GM12878 (cell line): ENCODE measurements around the gene MAMDC2. TPM values are rescaled to one million over a fixed set of nuclear protein-coding genes. Genes with fewer than 3 reads are reported as not detected.

Source experiments
- ATAC-seq: fragments of 200-7000 bp; cut with Tn5 transposase; 3 replicates; pipeline ENCODE4 v1.9.1; 2020; ENCODE audit warnings: mild to moderate bottlenecking, moderate library complexity
- BruUV-seq: library from RNA; stranded (reverse); fragments of 400-500 nt; replicated peaks from 2 replicates; lab custom pipeline; 2021; lab: Mats Ljungman, UMichigan
- CTCF ChIA-PET: fragments of 300-600 bp; sonication (Branson Sonifier 250); formaldehyde crosslinking; extraction: SDS; loops from one replicate; lab custom pipeline; 2021; ENCODE audit warnings: inconsistent platforms; lab: Yijun Ruan, JAX
- POLR2A ChIA-PET: fragments of 350-600 bp; formaldehyde crosslinking; extraction: SDS; loops from one replicate; lab custom pipeline; 2021; ENCODE audit warnings: inconsistent platforms; lab: Charles Lee
- RAD21 ChIA-PET: fragments of 300-600 bp; sonication (Branson Sonifier 250); formaldehyde crosslinking; loops from one replicate; lab custom pipeline; 2023; ENCODE audit warnings: antibody characterized with exemption; ENCODE audit not compliant: unreplicated experiment; lab: Charles Lee
- SMC1A ChIA-PET: fragments of 300-600 bp; sonication (Branson Sonifier 250); formaldehyde crosslinking; loops from one replicate; lab custom pipeline; 2023; ENCODE audit not compliant: unreplicated experiment, uncharacterized antibody; lab: Charles Lee
- DNase-seq: peaks from one replicate; pipeline ENCODE4 v3.0.0-alpha.2; 2011; ENCODE audit warnings: low read depth, low spot score
- FAIRE-seq: peaks from 3 replicates; lab custom pipeline; 2011; peaks lifted over from hg19 to GRCh38; lab: Jason Lieb, UNC
- H2AFZ ChIP-seq: 2 replicates; pipeline ENCODE4 v1.6.0; 2011; ENCODE audit warnings: low read depth, low read length, control low read depth; ENCODE audit not compliant: control insufficient read depth
- H3K27ac ChIP-seq: 2 replicates; pipeline ENCODE4 v1.5.1; 2011; ENCODE audit warnings: control low read depth; ENCODE audit not compliant: control insufficient read depth, insufficient read depth
- H3K27me3 ChIP-seq, 2 experiments: replicated peaks in 1 of 2; 2 replicates each; pipeline versions ENCODE4 v1.6.0 to v1.6.1; 2011; ENCODE audit warnings: low read length in 1 of 2; ENCODE audit not compliant: control insufficient read depth in 2 of 2, insufficient read depth in 2 of 2
- H3K36me3 ChIP-seq, 2 experiments: 2 replicates each; pipeline ENCODE4 v1.5.1; 2011; ENCODE audit warnings: low read length in 1 of 2; ENCODE audit not compliant: control insufficient read depth in 2 of 2, insufficient read depth in 2 of 2
- H3K4me1 ChIP-seq: 2 replicates; pipeline ENCODE4 v1.6.1; 2011; ENCODE audit warnings: mild to moderate bottlenecking, low read length, moderate library complexity, mixed read lengths; ENCODE audit not compliant: control insufficient read depth, insufficient read depth
- H3K4me2 ChIP-seq: 2 replicates; pipeline ENCODE4 v1.6.0; 2011; ENCODE audit warnings: control low read depth; ENCODE audit not compliant: control insufficient read depth, insufficient read depth
- H3K4me3 ChIP-seq: fragments of 200-600 bp; sonication (generic); 2 replicates; pipeline ENCODE4 v1.5.1; 2016
- H3K79me2 ChIP-seq: 2 replicates; pipeline ENCODE4 v1.6.0; 2011; ENCODE audit warnings: low read length; ENCODE audit not compliant: control insufficient read depth, insufficient read depth
- H3K9ac ChIP-seq: 2 replicates; pipeline ENCODE4 v1.8.0; 2011; ENCODE audit warnings: low read length, control low read depth, mixed read lengths; ENCODE audit not compliant: control insufficient read depth, insufficient read depth
- H3K9me3 ChIP-seq: replicated peaks from 3 replicates; pipeline ENCODE4 v1.5.1; 2011; ENCODE audit warnings: mild to moderate bottlenecking, low read length; ENCODE audit not compliant: control insufficient read depth, insufficient read depth
- H4K20me1 ChIP-seq: 2 replicates; pipeline ENCODE4 v1.6.0; 2011; ENCODE audit not compliant: control insufficient read depth, insufficient read depth
- RELB ChIP-seq: fragments of 450-650 bp; IDR thresholded peaks from 2 replicates; pipeline ENCODE4 v1.6.1; 2017; ENCODE audit warnings: low read depth, mild to moderate bottlenecking, moderate library complexity
- SIN3A ChIP-seq: IDR thresholded peaks from 2 replicates; pipeline ENCODE4 v1.6.1; 2012; ENCODE audit warnings: low read depth, low read length, improper control_type of control experiment
- SMARCA5 ChIP-seq: fragments of 450-650 bp; IDR thresholded peaks from 2 replicates; pipeline ENCODE4 v1.6.1; 2017; ENCODE audit warnings: mild to moderate bottlenecking
- ZNF24 ChIP-seq: fragments of 450-650 bp; IDR thresholded peaks from 2 replicates; pipeline ENCODE4 v1.6.1; 2017; ENCODE audit warnings: antibody characterized with exemption, mild to moderate bottlenecking
- WGBS: methylation state at CpG from one replicate; pipeline ENCODE4 v1.1.6; 2016; ENCODE audit warnings: low lambda C conversion rate; ENCODE audit not compliant: insufficient replicate concordance, insufficient coverage; ENCODE audit errors: missing lambda C conversion rate; 5-methylcytosine and 5-hydroxymethylcytosine counted together
- in situ Hi-C: fragments of 300-500 bp; cut with MboI; formaldehyde crosslinking; loops from 9 replicates; pipeline ENCODE4 v1.14.3; 2018; ENCODE audit warnings: mixed read lengths
- intact Hi-C: fragments of 100-400 bp; cut with micrococcal nuclease; formaldehyde crosslinking; loops from one replicate; pipeline ENCODE4 v1.14.2; 2022; ENCODE audit not compliant: unreplicated experiment
- polyA plus RNA-seq, 11 experiments: library from polyadenylated mRNA; depleted of rRNA in 4 of 11; unstranded in 6 of 11; stranded (reverse) in 5 of 11; fragments of >200 nt; fragmentation: Nextera tagmentation in 4 of 11; fragmentation: Illumina TruSeq in 1 of 11; extraction: Ambion mirVana in 4 of 11; extraction: Trizol in 1 of 11; gene quantifications; 1 replicate in 1 of 11; 2 replicates in 10 of 11; pipeline versions ENCODE4 v1.2.1 to v1.2.3, GENCODE V29; 2011 to 2016; ENCODE audit warnings: inconsistent platforms in 2 of 11, missing spikeins in 2 of 11, low read depth in 1 of 11
- total RNA-seq, 4 experiments: library from RNA; depleted of rRNA in 3 of 4; stranded (reverse); fragments of >200 nt in 3 of 4; fragmentation: Illumina TruSeq in 1 of 4; extraction: Trizol in 1 of 4; gene quantifications; 2 replicates each; pipeline versions ENCODE4 v1.2.1 to v1.2.3, GENCODE V29; 2013 to 2021

Gene MAMDC2
- total and polyA plus RNA-seq, 10 of the 15 experiments (the other 5 are each of a cell fraction or from before 2014, with no cell fraction given) = 0.01 to 0.09 TPM; not detected in 8

GRCh38 chr9:70093944-70094343, 50.3 kb downstream of the MAMDC2 start:
- intact Hi-C loops (no loop called here), in situ Hi-C loops (no loop called here)
- ChIA-PET POLR2A (interaction anchor here (0.7 kb wide), 1 partner anchor 839 kb away, joined by 4 read pairs; no protein-coding TSS in a partner anchor), CTCF (interaction anchor here (1.6 to 4.6 kb wide), 2 partner anchors 12 to 18 kb away, joined by 3 to 37 read pairs; no protein-coding TSS in a partner anchor), RAD21 (no interaction called here), SMC1A (no interaction called here)
- Histone ChIP-seq H3K4me2 (no peak overlapping the region), H3K27ac (no peak overlapping the region), H4K20me1 (no peaks in the 10 kb centered on the region), H2AFZ (no peak overlapping the region), H3K27me3 (no peaks in the 10 kb centered on the region; a peak in 1 of 4 replicates), H3K36me3 (no peaks in the 10 kb centered on the region), H3K9ac (no peak overlapping the region), H3K79me2 (no peaks in the 10 kb centered on the region), H3K4me3 (no peak overlapping the region), H3K4me1 (no peaks in the 10 kb centered on the region), H3K9me3 (no peaks in the 10 kb centered on the region)
- FAIRE-seq (no peak), ATAC-seq (no peak), DNase-seq (no peak)
- WGBS = 0% methylated on average over 1 of the region's 1 CpG
- no TSS peak for BruUV-seq
- TF ChIP-seq SIN3A (no peak), ZNF24 (no peak)

DNA sequence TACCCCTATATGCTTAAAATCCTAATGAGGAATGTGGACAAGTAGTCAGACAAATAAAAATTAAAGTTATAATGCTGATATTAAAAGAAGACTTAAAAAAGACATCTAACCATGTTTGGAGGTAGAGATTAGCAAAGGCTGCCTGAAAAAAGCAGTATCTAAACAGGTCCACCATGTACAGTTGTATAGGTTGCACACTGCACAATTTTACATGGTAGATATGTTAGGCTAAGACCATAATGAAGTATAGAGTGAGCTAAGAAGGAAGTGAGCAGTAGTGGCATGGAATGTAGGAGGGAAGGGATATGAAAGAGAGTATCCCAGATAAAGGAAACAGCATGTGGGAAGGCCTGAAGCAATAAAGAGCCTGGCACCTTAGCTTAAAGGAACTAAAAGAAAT, 51.1 kb downstream of the MAMDC2 start:
- Histone ChIP-seq H4K20me1 (no peaks in the 10 kb centered on the region), H3K79me2 (no peaks in the 10 kb centered on the region), H3K4me2 (no peak overlapping the region), H3K27ac (no peak overlapping the region), H3K4me1 (no peaks in the 10 kb centered on the region), H3K9ac (no peak overlapping the region), H2AFZ (no peak overlapping the region), H3K36me3 (no peaks in the 10 kb centered on the region), H3K9me3 (no peaks in the 10 kb centered on the region), H3K4me3 (no peak overlapping the region), H3K27me3 (no peaks in the 10 kb centered on the region; a peak in 1 of 4 replicates)
- peak; percentile 62; the same call in 1 of the 2 replicates for TF ChIP-seq SMARCA5
- no peak for TF ChIP-seq RELB
- ChIA-PET SMC1A (no interaction called here), RAD21 (no interaction called here), CTCF (interaction anchor here (1.6 to 4.6 kb wide), 2 partner anchors 11 to 17 kb away, joined by 3 to 37 read pairs; no protein-coding TSS in a partner anchor), POLR2A (no interaction called here)
- no peak for FAIRE-seq
- BruUV-seq = no TSS peak
- DNase-seq = no peak
- in situ Hi-C loops (no loop called here), intact Hi-C loops (no loop called here)
- ATAC-seq = no peak
